HepG2 (cell line): ENCODE results near the gene CFAP206. TPM values are rescaled to one million over a fixed set of nuclear protein-coding genes. Genes with fewer than 3 reads are reported as not detected.

ENCODE experiments used
- CEBPB ChIP-seq: IDR thresholded peaks from 2 replicates; pipeline ENCODE4 v1.6.1; 2011; ENCODE audit warnings: low read depth, low read length, improper control_type of control experiment, borderline replicate concordance
- EEA1 ChIP-seq: sonication (generic); formaldehyde crosslinking; IDR thresholded peaks from 2 replicates; pipeline ENCODE4 v1.5.1; 2020; ENCODE audit warnings: mild to moderate bottlenecking, missing genetic modification reagents, borderline replicate concordance
- FOXM1 ChIP-seq: sonication (generic); formaldehyde crosslinking; IDR thresholded peaks from 2 replicates; pipeline ENCODE4 v1.5.0; 2020; ENCODE audit warnings: missing genetic modification reagents
- GATAD1 ChIP-seq: IDR thresholded peaks from 2 replicates; pipeline ENCODE4 v1.6.1; 2016; ENCODE audit warnings: missing genetic modification reagents, missing compliant biosample characterization
- HINFP ChIP-seq: sonication (generic); formaldehyde crosslinking; IDR thresholded peaks from 2 replicates; pipeline ENCODE4 v1.4.0; 2020; ENCODE audit warnings: low read depth, mild to moderate bottlenecking, missing genetic modification reagents
- IRF2 ChIP-seq: IDR thresholded peaks from 2 replicates; pipeline ENCODE4 v1.6.1; 2018; ENCODE audit warnings: missing genetic modification reagents, missing compliant biosample characterization
- KLF16 ChIP-seq, 2 experiments: sonication (generic) in 1 of 2; formaldehyde crosslinking in 1 of 2; IDR thresholded peaks; 2 replicates each; pipeline versions ENCODE4 v1.6.1 to v1.8.0; 2016 to 2023; ENCODE audit warnings: missing genetic modification reagents in 2 of 2, missing compliant biosample characterization in 1 of 2
- RARA ChIP-seq: IDR thresholded peaks from 2 replicates; pipeline ENCODE4 v1.6.1; 2016; ENCODE audit warnings: missing genetic modification reagents, missing compliant biosample characterization
- REXO4 ChIP-seq: sonication (generic); formaldehyde crosslinking; IDR thresholded peaks from 2 replicates; pipeline ENCODE4 v1.8.0; 2022; ENCODE audit warnings: missing genetic modification reagents, mild to moderate bottlenecking, borderline replicate concordance
- RFXANK ChIP-seq: IDR thresholded peaks from 2 replicates; pipeline ENCODE4 v1.6.1; 2016
- SIN3A ChIP-seq: IDR thresholded peaks from 2 replicates; pipeline ENCODE4 v1.6.1; 2011; ENCODE audit warnings: low read depth, mild to moderate bottlenecking, control low read depth, low read length, borderline replicate concordance
- SIX1 ChIP-seq: sonication (generic); formaldehyde crosslinking; IDR thresholded peaks from 2 replicates; pipeline ENCODE4 v1.4.0; 2020; ENCODE audit warnings: missing genetic modification reagents, borderline replicate concordance
- TOE1 ChIP-seq: sonication (generic); formaldehyde crosslinking; IDR thresholded peaks from 2 replicates; pipeline ENCODE4 v1.4.0; 2020; ENCODE audit warnings: mild to moderate bottlenecking, missing genetic modification reagents
- TRIM24 ChIP-seq: sonication (generic); formaldehyde crosslinking; IDR thresholded peaks from 2 replicates; pipeline ENCODE4 v1.8.0; 2022; ENCODE audit warnings: mild to moderate bottlenecking, missing genetic modification reagents
- ZBTB43 ChIP-seq: sonication (generic); formaldehyde crosslinking; conservative IDR thresholded peaks from 2 replicates; pipeline ENCODE4 v1.4.0; 2020; ENCODE audit warnings: missing genetic modification reagents
- ZNF281 ChIP-seq: sonication (generic); formaldehyde crosslinking; IDR thresholded peaks from 2 replicates; pipeline ENCODE4 v1.4.0; 2020; ENCODE audit warnings: missing genetic modification reagents, borderline replicate concordance
- ZNF331 ChIP-seq: sonication (generic); formaldehyde crosslinking; IDR thresholded peaks from 2 replicates; pipeline ENCODE4 v1.4.0; 2020; ENCODE audit warnings: missing genetic modification reagents
- ZNF563 ChIP-seq: sonication (generic); formaldehyde crosslinking; IDR thresholded peaks from 2 replicates; pipeline ENCODE4 v1.8.0; 2022; ENCODE audit warnings: mild to moderate bottlenecking, moderate library complexity, missing genetic modification reagents
- ZNF629 ChIP-seq: sonication (generic); formaldehyde crosslinking; conservative IDR thresholded peaks from 2 replicates; pipeline ENCODE4 v1.5.0; 2020; ENCODE audit warnings: missing genetic modification reagents
- ZNF691 ChIP-seq: sonication (generic); formaldehyde crosslinking; IDR thresholded peaks from 2 replicates; pipeline ENCODE4 v1.4.0; 2020; ENCODE audit warnings: missing genetic modification reagents, low read depth, mild to moderate bottlenecking, borderline replicate concordance
- ZNF780A ChIP-seq: sonication (generic); formaldehyde crosslinking; IDR thresholded peaks from 2 replicates; pipeline ENCODE4 v1.8.0; 2022; ENCODE audit warnings: mild to moderate bottlenecking, missing genetic modification reagents, moderate library complexity
- polyA plus RNA-seq, 8 experiments: library from polyadenylated mRNA; depleted of rRNA in 3 of 8; stranded (reverse) in 7 of 8; unstranded in 1 of 8; fragments of >200 nt; fragmentation: Illumina TruSeq in 4 of 8; extraction: Trizol in 4 of 8; gene quantifications; 2 replicates each; pipeline versions ENCODE4 v1.2.1 to v1.2.3, GENCODE V29; 2011 to 2016; ENCODE audit warnings: low read depth in 4 of 8, missing spikeins in 1 of 8, mixed read lengths in 1 of 8; ENCODE audit not compliant: insufficient read depth in 1 of 8
- total RNA-seq, 5 experiments: library from RNA; depleted of rRNA; stranded (reverse); fragments of >200 nt; fragmentation: Illumina TruSeq; extraction: Trizol; gene quantifications; 2 replicates each; pipeline ENCODE4 v1.2.3, GENCODE V29; 2016; ENCODE audit warnings: low read depth in 1 of 5

Gene CFAP206
- total and polyA plus RNA-seq, 2 of the 13 experiments (the other 11 are each of a cell fraction or from before 2014, with no cell fraction given) = not detected

- TF ChIP-seq ZNF691 (CRISPR knock-in tag) = peak; percentile 62; the same call in 1 of the 2 replicates
- TF ChIP-seq HINFP (CRISPR knock-in tag) = peak; percentile 74; the same call in 1 of the 2 replicates
- TF ChIP-seq IRF2 (CRISPR knock-in tag) = peak; percentile 89; the same call in 1 of the 2 replicates
- TF ChIP-seq RARA (CRISPR knock-in tag) = peak; percentile 75
- 0 out of 2 replicates have a peak, but pooled peaks have one; percentile 36 for TF ChIP-seq FOXM1 (CRISPR knock-in tag)
- peak; percentile 95 for TF ChIP-seq ZNF331
- 0 out of 2 replicates have a peak, but pooled peaks have one; percentile 35 for TF ChIP-seq ZNF563 (CRISPR knock-in tag)
- TF ChIP-seq REXO4 (CRISPR knock-in tag) = no peak
- 0 out of 2 replicates have a peak, but pooled peaks have one; percentile 29 for TF ChIP-seq EEA1
- no peak for TF ChIP-seq CEBPB
- TF ChIP-seq SIX1 (CRISPR knock-in tag) = 0 out of 2 replicates have a peak, but pooled peaks have one; percentile 21
- TF ChIP-seq TOE1 (CRISPR knock-in tag) = no peak
- 0 out of 2 replicates have a peak, but pooled peaks have one; percentile 55 for TF ChIP-seq RFXANK (CRISPR knock-in tag)
- peak; percentile 68; the same call in 1 of the 2 replicates for TF ChIP-seq GATAD1
- TF ChIP-seq ZNF780A (CRISPR knock-in tag) = peak; percentile 82
- TF ChIP-seq TRIM24 = no peak
- TF ChIP-seq ZNF281 (CRISPR knock-in tag) = peak; percentile 42; the same call in 1 of the 2 replicates
- 0 out of 2 replicates have a peak, but pooled peaks have one; percentile 9 for TF ChIP-seq ZNF629 (CRISPR knock-in tag)
- TF ChIP-seq SIN3A = peak; percentile 48; the same call in 1 of the 2 replicates
- TF ChIP-seq KLF16 (CRISPR knock-in tag; IDR thresholded peaks at IDR 0.05) = peak in 1 of 2 experiments; percentile 96; a peak in 2 of 4 replicates
- peak; percentile 86; the same call in 1 of the 2 replicates for TF ChIP-seq ZBTB43 (CRISPR knock-in tag)
Observed at GRCh38 chr6:87436435-87436834, 28.7 kb downstream of the CFAP206 start (continued).
